Trophoblast cell (in vitro differentiated cells and primary cell): ENCODE measurements around the gene GALNS.

Source experiments
- DNase-seq, 2 donors: peaks; one replicate each; pipeline ENCODE4 v3.0.0-alpha.2; 2016
- H2AFZ ChIP-seq: 2 replicates; pipeline ENCODE4 v1.6.1; 2013; ENCODE audit warnings: low read length, moderate library complexity, mild to moderate bottlenecking; ENCODE audit not compliant: insufficient read depth, poor library complexity
- H2AK5ac ChIP-seq: 2 replicates; pipeline ENCODE4 v1.6.1; 2013; ENCODE audit warnings: mild to moderate bottlenecking, low read length
- H2BK120ac ChIP-seq: 2 replicates; pipeline ENCODE4 v1.6.1; 2013; ENCODE audit warnings: low read length, mild to moderate bottlenecking, moderate library complexity; ENCODE audit not compliant: insufficient read depth, poor library complexity
- H2BK12ac ChIP-seq: 2 replicates; pipeline ENCODE4 v1.6.1; 2013; ENCODE audit warnings: mild to moderate bottlenecking, low read length, moderate library complexity
- H2BK5ac ChIP-seq: 2 replicates; pipeline ENCODE4 v1.6.1; 2013; ENCODE audit warnings: low read length, low read depth, moderate library complexity, mild to moderate bottlenecking; ENCODE audit not compliant: poor library complexity
- H3K14ac ChIP-seq: 2 replicates; pipeline ENCODE4 v1.6.1; 2013; ENCODE audit warnings: mild to moderate bottlenecking, low read length
- H3K18ac ChIP-seq: 2 replicates; pipeline ENCODE4 v1.6.1; 2013; ENCODE audit warnings: mild to moderate bottlenecking, low read length
- H3K23ac ChIP-seq: 2 replicates; pipeline ENCODE4 v1.6.1; 2013; ENCODE audit warnings: low read length
- H3K27ac ChIP-seq: 2 replicates; pipeline ENCODE4 v1.5.1; 2013; ENCODE audit warnings: low read depth, mild to moderate bottlenecking, inconsistent platforms, low read length, moderate library complexity
- H3K27me3 ChIP-seq: 2 replicates; pipeline ENCODE4 v1.6.1; 2013; ENCODE audit warnings: inconsistent platforms, mild to moderate bottlenecking, low read length, moderate library complexity; ENCODE audit not compliant: insufficient read depth
- H3K36me3 ChIP-seq, 2 experiments: 1 replicate in 1 of 2; 2 replicates in 1 of 2; pipeline ENCODE4 v1.6.1; 2013; ENCODE audit warnings: low read length in 2 of 2, mild to moderate bottlenecking in 2 of 2, moderate library complexity in 1 of 2; ENCODE audit not compliant: insufficient read depth in 2 of 2, control insufficient read depth in 1 of 2
- H3K4ac ChIP-seq: 2 replicates; pipeline ENCODE4 v1.6.1; 2013; ENCODE audit warnings: low read depth, mild to moderate bottlenecking, low read length, moderate library complexity
- H3K4me1 ChIP-seq, 2 experiments: 1 replicate in 1 of 2; 2 replicates in 1 of 2; pipeline ENCODE4 v1.6.1; 2013; ENCODE audit warnings: low read length in 2 of 2, mild to moderate bottlenecking in 2 of 2, moderate library complexity in 1 of 2; ENCODE audit not compliant: insufficient read depth in 2 of 2, control insufficient read depth in 1 of 2
- H3K4me2 ChIP-seq: 2 replicates; pipeline ENCODE4 v1.6.1; 2013; ENCODE audit warnings: inconsistent platforms, mild to moderate bottlenecking, low read length, moderate library complexity
- H3K4me3 ChIP-seq: 2 replicates; pipeline ENCODE4 v1.5.1; 2013; ENCODE audit warnings: mild to moderate bottlenecking, low read depth, low read length, inconsistent platforms
- H3K79me1 ChIP-seq: one replicate; pipeline ENCODE4 v1.6.1; 2013; ENCODE audit warnings: low read length
- H3K79me2 ChIP-seq: 2 replicates; pipeline ENCODE4 v1.6.1; 2013; ENCODE audit warnings: low read length, mild to moderate bottlenecking; ENCODE audit not compliant: control insufficient read depth, insufficient read depth, poor library complexity
- H3K9ac ChIP-seq: 2 replicates; pipeline ENCODE4 v1.6.1; 2013; ENCODE audit warnings: mild to moderate bottlenecking, low read length
- H3K9me3 ChIP-seq: 2 replicates; pipeline ENCODE4 v1.6.1; 2013; ENCODE audit warnings: low read depth, mild to moderate bottlenecking, control low read depth, inconsistent platforms, low read length; ENCODE audit not compliant: insufficient read depth
- H4K12ac ChIP-seq: 2 replicates; pipeline ENCODE4 v1.6.1; 2013; ENCODE audit warnings: low read depth, mild to moderate bottlenecking, low read length, moderate library complexity
- H4K8ac ChIP-seq: 2 replicates; pipeline ENCODE4 v1.6.1; 2013; ENCODE audit warnings: low read depth, mild to moderate bottlenecking, low read length, moderate library complexity
- H4K91ac ChIP-seq: one replicate; pipeline ENCODE4 v1.6.1; 2013; ENCODE audit warnings: low read depth, mild to moderate bottlenecking, low read length, moderate library complexity
- WGBS: extraction: QIAGEN DNeasy Blood & Tissue Kit; methylation state at CpG from one replicate; pipeline ENCODE4 v1.1.7; 2013; ENCODE audit warnings: missing lambda C conversion rate; ENCODE audit not compliant: insufficient read length, insufficient coverage; ENCODE audit errors: extremely low coverage; 5-methylcytosine and 5-hydroxymethylcytosine counted together

GALNS gene

DNA sequence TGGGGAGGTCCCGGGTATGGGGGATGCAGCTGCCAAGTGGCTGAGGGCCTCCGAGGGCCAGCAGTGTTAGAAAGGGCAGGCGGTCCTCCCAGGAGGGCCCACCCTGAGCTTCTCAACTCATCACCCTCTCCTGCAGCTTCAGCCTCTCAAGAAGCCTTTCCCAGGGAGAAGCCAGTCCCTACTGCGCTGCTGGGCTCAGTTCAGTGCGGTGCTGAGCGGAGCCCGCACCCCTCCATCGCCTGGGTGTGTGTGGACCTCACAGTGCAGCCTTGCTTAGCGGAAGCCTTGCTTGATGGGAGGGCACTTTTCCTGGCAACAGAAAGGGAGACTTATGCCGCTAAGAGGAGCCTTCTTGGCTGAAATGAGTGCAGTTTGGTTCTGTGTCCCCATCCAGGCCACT, 41.5 kb downstream of the GALNS start:
- H4K12ac ChIP-seq, result no peak overlapping the region
- H2BK5ac ChIP-seq, result no peak overlapping the region
- no peak overlapping the region for H3K18ac ChIP-seq
- H3K14ac ChIP-seq, result no peak overlapping the region
- no peak overlapping the region for H2BK120ac ChIP-seq
- H3K4me3 ChIP-seq, result no peak overlapping the region
- no peak overlapping the region for H4K91ac ChIP-seq
- no peaks in the 10 kb centered on the region for H3K36me3 ChIP-seq
- no peak overlapping the region for H3K23ac ChIP-seq
- H3K79me2 ChIP-seq, result peaks cover 9% of the 10 kb centered on the region
- H3K27ac ChIP-seq, result no peak overlapping the region
- no peak overlapping the region for H2BK12ac ChIP-seq
- H3K9ac ChIP-seq, result no peak overlapping the region
- H3K4me2 ChIP-seq, result no peak overlapping the region
- H4K8ac ChIP-seq, result no peak overlapping the region
- WGBS, result no CpG with 5 or more reads among the region's 10 CpGs
- H3K4me1 ChIP-seq, result peaks cover 9 to 17% of the 10 kb centered on the region in 2 experiments
- no peak overlapping the region for H2AK5ac ChIP-seq
- H3K27me3 ChIP-seq, result no peaks in the 10 kb centered on the region
- no peak overlapping the region for H3K4ac ChIP-seq
- H3K79me1 ChIP-seq, result peaks cover 14% of the 10 kb centered on the region
- no peak overlapping the region for H2AFZ ChIP-seq
- DNase-seq, result no peak
- peaks cover 2% of the 10 kb centered on the region for H3K9me3 ChIP-seq

DNA sequence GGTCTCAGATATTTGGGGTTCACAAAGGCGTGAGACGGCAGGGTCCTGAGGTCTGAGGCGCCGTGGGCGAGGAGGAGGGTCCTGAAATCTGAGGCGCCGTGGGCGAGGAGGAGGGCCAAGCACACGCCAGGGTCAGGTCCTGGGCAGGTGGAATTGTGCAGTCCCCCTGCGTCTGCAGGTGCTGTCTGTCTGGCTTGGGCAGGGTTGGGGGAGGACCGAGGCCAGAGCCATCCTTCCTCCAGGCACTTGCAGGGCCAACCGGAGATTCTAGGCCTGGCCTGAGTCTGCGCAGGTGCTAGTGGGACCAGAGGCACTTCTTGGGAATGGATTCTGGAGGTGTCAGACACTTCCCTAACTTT, 42.6 kb downstream of the GALNS start:
- no CpG with 5 or more reads among the region's 13 CpGs for WGBS

DNA sequence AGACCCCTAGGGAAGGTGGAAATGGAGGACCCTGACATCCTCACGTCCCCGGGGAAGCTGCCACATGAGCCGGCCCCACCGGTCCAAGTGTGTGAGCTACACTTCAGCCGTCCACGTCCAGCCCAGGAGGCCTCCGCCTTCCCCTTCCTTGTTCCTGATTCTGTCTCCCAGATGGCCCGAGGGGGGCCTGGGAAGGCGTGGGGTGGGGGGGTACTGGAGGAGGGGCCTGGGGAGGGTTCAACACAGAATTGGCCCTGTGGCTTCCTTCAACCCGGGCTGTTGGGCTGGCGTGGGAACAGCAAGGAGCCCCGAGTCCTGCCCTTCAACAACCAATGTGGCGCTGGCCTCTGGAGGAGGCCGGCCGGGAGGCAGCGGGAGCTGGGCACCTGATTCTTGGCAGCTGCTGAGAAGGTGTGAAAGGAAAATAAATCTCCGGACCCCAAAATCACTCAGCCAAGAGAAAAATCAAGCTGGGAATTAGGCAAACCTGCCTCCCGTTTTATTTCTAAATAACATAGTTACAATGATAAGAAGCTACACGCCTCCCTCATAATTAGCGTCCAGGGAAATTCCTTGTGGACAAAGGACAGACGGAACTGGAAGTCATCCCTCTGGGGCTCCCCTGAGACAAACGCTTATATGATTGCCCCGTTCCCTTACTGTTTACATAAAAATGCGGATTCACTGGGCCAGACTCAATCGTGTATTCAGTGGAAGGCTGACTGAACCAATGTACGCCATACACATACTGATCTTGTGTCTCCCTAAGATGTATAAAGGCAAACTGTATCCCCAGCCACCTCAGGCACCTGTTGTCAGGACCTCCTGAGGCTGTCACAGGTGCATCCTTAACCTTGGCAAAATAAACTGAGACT, 43.2 kb downstream of the GALNS start:
- Histone ChIP-seq H2BK5ac (no peak overlapping the region), H3K23ac (no peak overlapping the region), H4K8ac (no peak overlapping the region), H3K79me2 (peaks cover 9% of the 10 kb centered on the region), H3K9me3 (peaks cover 2% of the 10 kb centered on the region), H3K79me1 (peaks cover 14% of the 10 kb centered on the region), H3K27ac (no peak overlapping the region), H3K4me1 (peaks cover 9 to 22% of the 10 kb centered on the region in 2 experiments), H2BK120ac (no peak overlapping the region), H3K27me3 (no peaks in the 10 kb centered on the region), H3K4ac (no peak overlapping the region), H4K91ac (no peak overlapping the region), H3K9ac (no peak overlapping the region), H3K4me3 (no peak overlapping the region), H3K4me2 (no peak overlapping the region), H3K14ac (no peak overlapping the region), H2AK5ac (no peak overlapping the region), H2BK12ac (no peak overlapping the region), H4K12ac (no peak overlapping the region), H2AFZ (no peak overlapping the region), H3K36me3 (peaks cover 13 to 15% of the 10 kb centered on the region in 2 experiments), H3K18ac (no peak overlapping the region)
- no peak for DNase-seq
- WGBS, result no CpG with 5 or more reads among the region's 26 CpGs

More for the DNA sequence above, 42.6 kb downstream of the GALNS start:
- Histone ChIP-seq H3K9me3 (peaks cover 2% of the 10 kb centered on the region), H3K18ac (no peak overlapping the region), H2BK12ac (no peak overlapping the region), H3K79me1 (peaks cover 14% of the 10 kb centered on the region), H3K79me2 (peaks cover 9% of the 10 kb centered on the region), H3K9ac (no peak overlapping the region), H2AFZ (no peak overlapping the region), H2AK5ac (no peak overlapping the region), H3K4me2 (no peak overlapping the region), H4K8ac (no peak overlapping the region), H2BK5ac (no peak overlapping the region), H3K4me3 (no peak overlapping the region), H3K4ac (no peak overlapping the region), H3K14ac (no peak overlapping the region), H3K27me3 (no peaks in the 10 kb centered on the region), H3K27ac (no peak overlapping the region), H3K36me3 (peaks cover 8 to 11% of the 10 kb centered on the region in 2 experiments), H2BK120ac (no peak overlapping the region), H3K23ac (no peak overlapping the region), H3K4me1 (peaks cover 9 to 22% of the 10 kb centered on the region in 2 experiments), H4K12ac (no peak overlapping the region), H4K91ac (no peak overlapping the region)
- DNase-seq, result no peak

DNA sequence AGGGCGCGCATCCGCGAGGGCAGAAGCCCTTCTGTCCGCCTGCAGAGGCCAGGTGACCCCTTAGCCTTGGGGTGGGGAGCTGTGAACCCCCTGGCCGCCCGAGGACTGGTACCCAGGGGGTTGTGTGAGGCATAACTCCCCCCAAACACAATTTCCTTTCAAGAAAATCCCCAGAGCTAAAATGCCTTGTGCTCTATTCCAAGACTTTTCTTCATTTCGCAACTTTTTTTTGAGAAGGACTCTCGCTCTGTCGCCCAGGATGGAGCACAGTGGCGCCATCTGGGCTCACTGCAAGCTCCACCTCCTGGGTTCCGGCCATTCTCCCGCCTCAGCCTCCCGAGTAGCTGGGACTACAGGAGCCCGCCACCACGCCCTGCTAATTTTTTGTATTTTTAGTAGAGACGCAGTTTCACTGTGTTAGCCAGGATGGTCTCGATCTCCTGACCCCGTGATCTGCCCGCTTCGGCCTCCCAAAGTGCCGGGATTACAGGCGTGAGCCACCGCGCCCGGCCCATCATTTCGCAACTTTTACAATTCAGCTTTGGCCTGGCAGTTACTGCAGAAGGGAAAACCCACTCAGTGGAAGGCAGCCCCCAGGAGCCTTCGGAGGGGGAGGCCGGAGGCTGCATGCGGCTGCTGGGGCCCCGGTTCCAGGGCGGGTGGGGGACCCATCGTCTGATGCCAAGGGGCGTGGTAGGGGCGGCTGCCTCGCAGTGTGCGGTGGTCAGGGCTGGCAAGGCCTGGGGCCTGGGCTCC, 44.1 kb downstream of the GALNS start:
- peaks cover 9 to 22% of the 10 kb centered on the region in 2 experiments for H3K4me1 ChIP-seq
- H2BK12ac ChIP-seq, result no peak overlapping the region
- H3K4me3 ChIP-seq, result peak overlapping the region; percentile 77
- H3K18ac ChIP-seq, result peak overlapping the region; percentile 58
- peaks cover 2% of the 10 kb centered on the region for H3K9me3 ChIP-seq
- no peak overlapping the region for H3K23ac ChIP-seq
- H3K27ac ChIP-seq, result peak overlapping the region; percentile 94
- H3K79me2 ChIP-seq, result peaks cover 9% of the 10 kb centered on the region
- H3K79me1 ChIP-seq, result peaks cover 14% of the 10 kb centered on the region
- peak overlapping the region; percentile 92 for H3K14ac ChIP-seq
- H2BK5ac ChIP-seq, result no peak overlapping the region
- no CpG with 5 or more reads among the region's 37 CpGs for WGBS
- H2AK5ac ChIP-seq, result no peak overlapping the region
- H4K8ac ChIP-seq, result peak overlapping the region; percentile 98
- H3K4me2 ChIP-seq, result peak overlapping the region; percentile 98
- peaks cover 21 to 23% of the 10 kb centered on the region in 2 experiments for H3K36me3 ChIP-seq
- peak overlapping the region; percentile 86 for H2AFZ ChIP-seq
- H3K4ac ChIP-seq, result no peak overlapping the region
- DNase-seq, result peak; percentile 52 to 84
- peak overlapping the region; percentile 82 for H2BK120ac ChIP-seq
- peak overlapping the region; percentile 95 for H4K91ac ChIP-seq
- H3K27me3 ChIP-seq, result no peaks in the 10 kb centered on the region
- H4K12ac ChIP-seq, result peak overlapping the region; percentile 68
- H3K9ac ChIP-seq, result no peak overlapping the region
